Hepatocyte (in vitro differentiated cells): ENCODE results near the gene HNRNPDL.

Source experiments
- EZH2 ChIP-seq: fragments of 200-600 bp; sonication (generic); IDR thresholded peaks from 2 replicates; pipeline ENCODE4 v1.6.1; 2016; ENCODE audit warnings: antibody characterized with exemption, mild to moderate bottlenecking, borderline replicate concordance
- TF ChIP-seq, protein P1 (sequence below): fragments of 200-600 bp; sonication (generic); IDR thresholded peaks from 2 replicates; pipeline ENCODE4 v1.5.1; 2016; ENCODE audit warnings: antibody characterized with exemption, mild to moderate bottlenecking; ENCODE audit not compliant: poor library complexity

- TF ChIP-seq, protein P1, sequence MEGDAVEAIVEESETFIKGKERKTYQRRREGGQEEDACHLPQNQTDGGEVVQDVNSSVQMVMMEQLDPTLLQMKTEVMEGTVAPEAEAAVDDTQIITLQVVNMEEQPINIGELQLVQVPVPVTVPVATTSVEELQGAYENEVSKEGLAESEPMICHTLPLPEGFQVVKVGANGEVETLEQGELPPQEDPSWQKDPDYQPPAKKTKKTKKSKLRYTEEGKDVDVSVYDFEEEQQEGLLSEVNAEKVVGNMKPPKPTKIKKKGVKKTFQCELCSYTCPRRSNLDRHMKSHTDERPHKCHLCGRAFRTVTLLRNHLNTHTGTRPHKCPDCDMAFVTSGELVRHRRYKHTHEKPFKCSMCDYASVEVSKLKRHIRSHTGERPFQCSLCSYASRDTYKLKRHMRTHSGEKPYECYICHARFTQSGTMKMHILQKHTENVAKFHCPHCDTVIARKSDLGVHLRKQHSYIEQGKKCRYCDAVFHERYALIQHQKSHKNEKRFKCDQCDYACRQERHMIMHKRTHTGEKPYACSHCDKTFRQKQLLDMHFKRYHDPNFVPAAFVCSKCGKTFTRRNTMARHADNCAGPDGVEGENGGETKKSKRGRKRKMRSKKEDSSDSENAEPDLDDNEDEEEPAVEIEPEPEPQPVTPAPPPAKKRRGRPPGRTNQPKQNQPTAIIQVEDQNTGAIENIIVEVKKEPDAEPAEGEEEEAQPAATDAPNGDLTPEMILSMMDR = no peak
- no peak for TF ChIP-seq EZH2
These were observed at the start of gene HNRNPDL, which contains the start of gene ENOPH1 for GRCh38 chr4:82430193-82430963.
